Central memory CD4-positive, alpha-beta T cell (primary cell): ENCODE results near the gene NR5A1.

ENCODE experiments used
- DNase-seq: peaks from one replicate; pipeline ENCODE4 v3.0.0; 2022

NR5A1 gene

GRCh38 chr9:124513376-124513994 is 6.3 kb upstream of the NR5A1 start:
- DNase-seq, result no peak

DNA sequence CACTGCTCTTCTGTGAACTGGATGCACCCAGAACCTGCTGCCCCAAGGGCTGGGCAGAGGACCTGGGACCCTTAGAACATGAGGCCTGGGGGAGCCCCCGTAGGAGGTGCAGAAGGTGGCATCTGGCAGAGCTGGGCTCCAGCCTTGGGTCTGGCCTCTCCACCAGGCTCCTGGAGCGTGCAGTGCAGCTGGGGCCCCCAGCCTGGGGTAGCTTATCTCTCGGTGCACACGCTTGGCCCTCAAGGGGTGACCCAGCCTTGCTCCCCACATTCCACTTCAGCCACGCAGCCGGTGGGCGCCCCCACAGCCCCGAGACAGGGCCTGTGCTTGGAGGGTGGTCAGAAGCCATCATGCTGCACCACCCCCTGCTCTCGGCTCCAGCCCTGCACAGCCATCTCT is 5.6 kb upstream of the NR5A1 start:
- DNase-seq, result no peak

DNA sequence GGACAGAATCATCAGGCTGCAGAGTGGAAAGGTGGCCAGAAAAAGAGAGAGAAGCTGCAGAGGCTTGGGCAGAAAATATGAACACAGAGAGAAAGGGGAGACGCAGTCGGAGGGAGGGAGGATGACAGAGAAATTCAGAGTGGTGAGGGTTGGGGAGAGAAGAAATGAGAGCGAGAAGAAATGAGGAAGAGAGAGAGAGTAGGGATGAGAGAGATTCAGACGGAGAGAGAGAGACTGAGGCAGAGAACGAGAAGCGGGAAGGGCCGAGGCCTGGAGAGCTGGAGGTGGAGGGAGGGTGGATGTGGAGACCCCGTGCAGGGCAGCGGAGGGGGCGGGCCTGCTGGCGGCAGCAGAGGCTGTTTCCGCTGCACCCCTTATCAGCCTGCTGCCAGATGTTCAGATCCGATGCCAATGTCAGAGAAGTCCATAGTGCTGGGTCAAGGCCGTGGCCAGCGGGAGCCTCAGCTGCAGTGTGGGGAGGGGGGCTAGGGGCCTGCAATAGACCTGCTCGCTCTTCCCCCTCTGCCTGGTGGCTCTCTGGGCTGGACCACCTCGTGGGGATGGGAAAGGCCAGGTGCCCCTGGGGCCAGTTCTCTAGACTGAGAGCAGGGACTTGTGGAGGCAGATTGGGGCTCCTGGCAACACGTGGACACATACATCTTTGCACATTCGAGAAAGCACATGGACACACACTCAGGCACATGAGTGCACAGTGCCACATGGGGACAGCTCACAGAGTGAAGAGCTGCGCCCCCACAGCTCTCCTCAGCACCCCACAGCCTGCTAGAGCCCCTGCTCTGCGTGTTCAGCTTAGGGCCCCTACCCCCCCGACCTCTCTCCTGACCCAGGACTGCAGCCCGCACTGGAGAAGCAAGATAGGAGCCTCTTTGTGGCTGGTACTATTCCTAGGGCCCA is 4.9 kb upstream of the NR5A1 start:
- no peak for DNase-seq

DNA sequence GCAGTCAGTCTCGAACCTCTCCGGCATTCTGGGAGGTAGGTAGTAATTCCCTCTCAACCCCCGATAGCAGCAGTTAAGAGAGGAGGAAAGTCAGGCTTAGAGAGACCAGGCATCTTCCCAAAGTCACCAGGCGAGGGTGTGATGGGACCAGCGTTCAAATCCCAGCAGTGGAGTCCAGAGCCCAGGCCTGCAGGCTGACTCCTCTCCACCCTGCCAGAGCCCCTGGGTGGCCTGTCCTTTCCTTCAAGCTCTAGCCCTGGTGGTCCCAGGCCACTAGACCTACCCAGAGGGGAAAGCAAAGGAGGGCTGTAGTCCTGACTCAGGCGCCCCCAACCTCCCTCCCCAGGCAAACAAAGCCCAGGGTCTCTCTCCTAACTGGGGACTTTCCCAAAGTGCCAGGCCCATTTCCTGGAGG is 4.2 kb upstream of the NR5A1 start:
- DNase-seq, result no peak

DNA sequence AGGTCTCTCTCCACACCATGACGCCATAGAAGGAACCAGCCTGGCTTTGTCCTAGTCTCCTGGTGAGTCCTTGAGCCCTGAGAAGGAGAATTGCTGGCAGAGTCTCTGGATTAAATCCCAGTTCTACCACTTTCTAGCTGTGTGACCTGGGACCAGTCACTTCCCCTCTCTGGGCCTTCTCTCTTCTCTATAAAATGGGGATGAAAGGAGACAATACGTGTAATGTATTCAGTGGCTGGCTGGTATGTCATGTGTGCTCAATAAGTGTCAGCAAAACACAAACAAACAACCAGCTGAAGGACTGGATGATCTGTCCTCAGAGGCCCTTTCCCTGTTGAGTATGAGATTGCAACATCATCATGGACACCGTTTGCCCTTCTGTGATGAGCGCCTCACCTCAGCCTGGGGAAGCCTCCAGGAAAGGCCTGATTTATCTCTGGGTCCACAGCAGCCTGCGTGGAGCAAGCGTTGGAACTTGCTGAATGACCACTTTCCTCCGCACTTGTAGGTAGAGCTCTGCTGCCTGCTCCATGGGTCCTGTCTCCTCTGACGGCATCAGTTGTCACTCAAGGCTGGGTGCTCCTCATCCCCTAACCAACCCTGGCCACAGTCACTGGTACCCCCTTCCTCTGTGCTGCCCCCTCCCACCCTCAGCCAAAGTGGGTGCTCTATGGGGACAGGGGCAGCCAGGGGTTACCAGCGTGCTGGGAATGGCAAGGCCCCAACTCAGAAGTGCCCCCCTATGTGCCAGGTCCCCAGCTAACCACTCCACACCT is 3.6 kb upstream of the NR5A1 start:
- no peak for DNase-seq

GRCh38 chr9:124507880-124508423 is 753 bp upstream of the NR5A1 start:
- DNase-seq, result no peak

- DNase-seq, result no peak
Observed at GRCh38 chr9:124506433-124506832, 766 bp downstream of the NR5A1 start.

- no peak for DNase-seq
Observed at GRCh38 chr9:124505901-124506346, 1.3 kb downstream of the NR5A1 start.

GRCh38 chr9:124505006-124505900 is 1.9 kb downstream of the NR5A1 start:
- no peak for DNase-seq

GRCh38 chr9:124504530-124505005 is 2.6 kb downstream of the NR5A1 start:
- no peak for DNase-seq

- DNase-seq, result no peak
Observed at GRCh38 chr9:124503713-124504529, 3.3 kb downstream of the NR5A1 start.

DNA sequence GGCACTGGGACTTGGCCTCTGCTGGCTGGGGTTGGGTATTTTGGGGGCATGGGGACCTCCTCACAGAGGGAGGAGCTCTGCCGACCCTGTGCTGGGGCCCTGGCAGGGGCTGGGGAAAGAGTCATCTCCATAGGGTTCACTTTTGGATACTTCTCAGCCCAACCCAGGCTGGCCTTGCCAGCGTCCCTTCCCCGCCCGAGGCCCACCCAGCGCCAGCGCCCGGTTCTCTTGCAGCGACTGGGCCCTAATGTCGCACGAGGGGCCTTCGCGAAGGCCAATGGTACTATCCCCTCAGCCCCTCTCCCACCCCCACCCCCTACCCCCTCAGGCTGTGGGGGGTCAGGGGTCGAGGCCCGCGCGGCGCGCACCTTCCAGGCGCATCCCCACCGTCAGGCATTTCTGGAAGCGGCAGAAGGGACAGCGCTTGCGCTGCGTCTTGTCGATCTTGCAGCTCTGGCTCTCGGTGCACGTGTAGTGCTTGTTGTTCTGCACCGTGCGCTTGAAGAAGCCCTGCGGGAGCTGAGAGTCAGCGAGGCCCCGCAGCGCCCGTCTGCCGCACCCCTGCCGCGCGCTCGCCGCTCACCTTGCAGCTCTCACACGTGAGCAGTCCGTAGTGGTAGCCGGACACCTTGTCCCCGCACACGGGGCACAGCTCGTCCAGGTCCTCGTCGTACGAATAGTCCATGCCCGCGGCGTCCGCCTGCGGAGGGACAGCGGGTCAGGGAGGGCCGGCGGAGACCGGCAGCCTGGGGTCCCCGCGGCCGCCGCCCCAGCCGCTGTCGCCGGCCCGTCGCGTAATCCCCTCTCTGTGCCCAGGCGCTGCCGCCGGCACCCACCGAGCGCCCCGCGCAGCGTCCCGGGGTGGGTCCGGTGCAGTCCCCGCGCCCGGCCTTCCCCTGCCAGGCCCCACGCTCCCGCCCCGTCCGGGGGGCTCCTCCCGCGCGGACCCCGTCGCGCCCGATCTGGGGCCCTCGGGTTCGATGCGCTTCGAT is 4.2 kb downstream of the NR5A1 start:
- no peak for DNase-seq

GRCh38 chr9:124501771-124502320 is 5.4 kb downstream of the NR5A1 start:
- no peak for DNase-seq

GRCh38 chr9:124500796-124501611 is 6.2 kb downstream of the NR5A1 start:
- DNase-seq, result no peak

GRCh38 chr9:124500028-124500795 is 7.0 kb downstream of the NR5A1 start:
- DNase-seq, result no peak

GRCh38 chr9:124499216-124499615 is 8.0 kb downstream of the NR5A1 start:
- DNase-seq, result no peak

GRCh38 chr9:124498499-124499146 is 8.6 kb downstream of the NR5A1 start:
- DNase-seq, result no peak
